Measurements from ENCODE around the gene UGCG.

- no peak for TF ChIP-seq POLR2A (IDR thresholded peaks at IDR 0.05)
- TF ChIP-seq CTCF (IDR thresholded peaks at IDR 0.05) = no peak
These were observed 41.8 kb downstream of the UGCG start for GRCh38 chr9:111938427-111938800.
